HCT116 (cell line): ENCODE results near the gene CPSF4L. TPM values are rescaled to one million over a fixed set of nuclear protein-coding genes. Genes with fewer than 3 reads are reported as not detected.

Experiments used
- ATAC-seq: fragments of 200-7000 bp; cut with Tn5 transposase; 2 replicates; pipeline ENCODE4 v1.9.1; 2020; ENCODE audit warnings: mild to moderate bottlenecking, moderate library complexity
- BruUV-seq: library from RNA; stranded (reverse); fragments of 400-500 nt; replicated peaks from 2 replicates; lab custom pipeline; 2021; lab: Mats Ljungman, UMichigan
- CTCF ChIA-PET: fragments of 300-600 bp; sonication (Branson Sonifier 250); formaldehyde crosslinking; loops from one replicate; lab custom pipeline; 2021; ENCODE audit warnings: antibody characterized with exemption; lab: Charles Lee
- POLR2A ChIA-PET: fragments of 300-600, 350-600 bp; sonication (Branson Sonifier 250); formaldehyde crosslinking; loops from one replicate; lab custom pipeline; 2021; ENCODE audit warnings: antibody characterized with exemption; lab: Charles Lee
- RAD21 ChIA-PET, 2 experiments: fragments of 300-600 bp; sonication (Branson Sonifier 250); formaldehyde crosslinking; loops; one replicate each; lab custom pipeline; 2023; ENCODE audit warnings: low total read pairs in 2 of 2; ENCODE audit not compliant: uncharacterized antibody in 2 of 2, unreplicated experiment in 2 of 2, low non-redundant PET in 1 of 2; lab: Charles Lee
- DNase-seq: peaks from one replicate; pipeline ENCODE4 v3.0.0-alpha.2; 2010; ENCODE audit warnings: low read depth, low spot score
- H2AFZ ChIP-seq: fragments of 200-600 bp; shearing (Covaris generic), sonication (generic); 2 replicates; pipeline ENCODE4 v1.6.1; 2017; ENCODE audit warnings: low read depth, mixed run types, mixed read lengths, antibody characterized with exemption, low read length; ENCODE audit not compliant: poor library complexity, severe bottlenecking
- H3K27ac ChIP-seq: 2 replicates; pipeline ENCODE4 v1.5.1; 2012; ENCODE audit warnings: low read depth, low read length
- H3K27me3 ChIP-seq: fragments of 200-600 bp; sonication (generic); 2 replicates; pipeline ENCODE4 v1.6.1; 2016; ENCODE audit warnings: mixed run types, low read length, mixed read lengths; ENCODE audit not compliant: insufficient read depth
- H3K36me3 ChIP-seq, 2 experiments: fragments of 200-500 bp in 1 of 2; fragments of 200-600 bp in 1 of 2; sonication (Bioruptor generic) in 1 of 2; sonication (generic) in 1 of 2; 2 replicates each; pipeline versions ENCODE4 v1.5.1 to v1.6.1; 2014 to 2016; ENCODE audit warnings: low read length in 2 of 2, inconsistent platforms in 1 of 2, mixed read lengths in 1 of 2, mixed run types in 1 of 2; ENCODE audit not compliant: insufficient read depth in 2 of 2, control insufficient read depth in 1 of 2
- H3K4me1 ChIP-seq, 2 experiments: fragments of 200-600 bp in 1 of 2; sonication (generic) in 1 of 2; 2 replicates each; pipeline versions ENCODE4 v1.5.1 to v1.6.1; 2012 to 2017; ENCODE audit warnings: low read length in 2 of 2, inconsistent platforms in 1 of 2, mild to moderate bottlenecking in 1 of 2, mixed read lengths in 1 of 2, mixed run types in 1 of 2, moderate library complexity in 1 of 2; ENCODE audit not compliant: insufficient read depth in 2 of 2, control insufficient read depth in 1 of 2
- H3K4me2 ChIP-seq: fragments of 200-600 bp; sonication (generic); 2 replicates; pipeline ENCODE4 v1.6.1; 2017; ENCODE audit warnings: mixed run types, low read length, mixed read lengths
- H3K4me3 ChIP-seq, 2 experiments: fragments of 200-600 bp in 1 of 2; sonication (generic) in 1 of 2; replicated peaks in 1 of 2; 2 replicates each; pipeline ENCODE4 v1.5.1; 2011 to 2016; ENCODE audit warnings: low read length in 2 of 2, control low read depth in 1 of 2, low read depth in 1 of 2, mild to moderate bottlenecking in 1 of 2, mixed read lengths in 1 of 2, mixed run types in 1 of 2
- H3K79me2 ChIP-seq: fragments of 200-600 bp; sonication (generic); 2 replicates; pipeline ENCODE4 v1.6.1; 2017; ENCODE audit warnings: mild to moderate bottlenecking, mixed run types, low read length, moderate library complexity, mixed read lengths; ENCODE audit not compliant: insufficient read depth
- H3K9ac ChIP-seq: fragments of 200-600 bp; sonication (generic); 2 replicates; pipeline ENCODE4 v1.6.1; 2016; ENCODE audit warnings: low read length, mixed read lengths
- H3K9me2 ChIP-seq: fragments of 200-600 bp; sonication (generic), shearing (Covaris generic); 2 replicates; pipeline ENCODE4 v1.6.1; 2017; ENCODE audit warnings: mixed run types, mild to moderate bottlenecking, moderate library complexity; ENCODE audit not compliant: insufficient read depth
- H3K9me3 ChIP-seq, 2 experiments: fragments of 200-500 bp in 1 of 2; fragments of 200-600 bp in 1 of 2; sonication (Bioruptor generic) in 1 of 2; sonication (generic) in 1 of 2; 2 replicates each; pipeline ENCODE4 v1.6.1; 2014 to 2017; ENCODE audit warnings: low read length in 2 of 2, mixed read lengths in 2 of 2, inconsistent platforms in 1 of 2, low read depth in 1 of 2, mild to moderate bottlenecking in 1 of 2, mixed run types in 1 of 2, moderate library complexity in 1 of 2; ENCODE audit not compliant: control insufficient read depth in 1 of 2, insufficient read depth in 1 of 2
- H4K20me1 ChIP-seq: fragments of 200-600 bp; sonication (generic), shearing (Covaris generic); 2 replicates; pipeline ENCODE4 v1.6.1; 2017; ENCODE audit warnings: mixed run types, mild to moderate bottlenecking, moderate library complexity; ENCODE audit not compliant: insufficient read depth
- CEBPB ChIP-seq: IDR thresholded peaks from 2 replicates; pipeline ENCODE4 v1.6.1; 2012; ENCODE audit warnings: low read depth
- ELF1 ChIP-seq: IDR thresholded peaks from 2 replicates; pipeline ENCODE4 v1.6.1; 2012; ENCODE audit warnings: low read depth, borderline replicate concordance
- EZH2 ChIP-seq: fragments of 200-600 bp; sonication (generic); IDR thresholded peaks from 2 replicates; pipeline ENCODE4 v1.6.1; 2017; ENCODE audit warnings: antibody characterized with exemption, mixed run types
- FOSL1 ChIP-seq: IDR thresholded peaks from 2 replicates; pipeline ENCODE4 v1.6.1; 2012; ENCODE audit warnings: low read depth
- JUND ChIP-seq: IDR thresholded peaks from 2 replicates; pipeline ENCODE4 v1.6.1; 2012
- SIN3A ChIP-seq: IDR thresholded peaks from 2 replicates; pipeline ENCODE4 v1.6.1; 2012; ENCODE audit warnings: low read depth
- YY1 ChIP-seq: IDR thresholded peaks from 2 replicates; pipeline ENCODE4 v1.6.1; 2011; ENCODE audit warnings: low read length, low read depth, moderate library complexity, mild to moderate bottlenecking; ENCODE audit not compliant: insufficient replicate concordance; ENCODE audit errors: extremely low read depth
- ZFX ChIP-seq: fragments of 450-650 bp; IDR thresholded peaks from 2 replicates; pipeline ENCODE4 v1.6.1; 2017
- ZNF274 ChIP-seq: fragments of 200-500 bp; sonication (Bioruptor generic); IDR thresholded peaks from 2 replicates; pipeline ENCODE4 v1.6.1; 2014; ENCODE audit warnings: mild to moderate bottlenecking, low read depth, low read length, inconsistent platforms
- intact Hi-C: fragments of 100-400 bp; cut with micrococcal nuclease; formaldehyde crosslinking; loops from 2 replicates; pipeline ENCODE4 v1.10.0; 2022
- total RNA-seq: library from RNA; stranded (reverse); gene quantifications from one replicate; pipeline ENCODE4 v1.2.1, GENCODE V29; 2021; ENCODE audit not compliant: unreplicated experiment
- TF ChIP-seq, protein P1 (sequence below), 3 experiments: fragments of 200-600 bp in 1 of 3; sonication (generic) in 1 of 3; IDR thresholded peaks in 2 of 3; conservative IDR thresholded peaks in 1 of 3; 2 replicates each; pipeline ENCODE4 v1.5.1; 2012 to 2017; ENCODE audit warnings: low read depth in 2 of 3, low read length in 2 of 3, antibody characterized with exemption in 1 of 3, borderline replicate concordance in 1 of 3, control low read depth in 1 of 3, mild to moderate bottlenecking in 1 of 3, mixed read lengths in 1 of 3, mixed run types in 1 of 3, moderate library complexity in 1 of 3; ENCODE audit not compliant: insufficient read depth in 1 of 3
- TF ChIP-seq, protein P2 (sequence below): IDR thresholded peaks from 2 replicates; pipeline ENCODE4 v1.6.1; 2012
- TF ChIP-seq, protein P3 (sequence below): IDR thresholded peaks from 2 replicates; pipeline ENCODE4 v1.6.1; 2012; ENCODE audit warnings: low read depth
- TF ChIP-seq, protein P4 (sequence below): IDR thresholded peaks from 2 replicates; pipeline ENCODE4 v1.6.1; 2012

CPSF4L gene
- total RNA-seq, 1 experiment from 2014 or later: not detected

DNA sequence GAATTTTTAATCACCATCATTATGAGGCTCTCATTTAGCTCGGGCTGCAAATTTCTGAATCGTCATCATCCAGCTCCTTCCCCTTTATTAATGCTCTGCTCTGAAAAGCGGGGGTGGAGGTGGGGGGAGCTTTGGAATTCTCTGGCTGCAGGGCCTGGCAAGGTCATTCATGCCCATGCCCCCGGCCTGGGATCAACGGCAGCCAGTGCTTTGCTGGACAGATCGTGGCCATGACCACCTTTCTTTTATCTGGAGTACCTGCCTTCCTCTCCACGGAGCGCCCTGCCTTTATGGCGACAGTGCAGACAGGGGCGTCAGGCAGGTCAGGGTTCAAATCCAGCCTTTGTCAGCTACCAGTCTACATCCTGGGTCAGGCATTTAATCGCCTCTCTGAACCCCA is 5.1 kb upstream of the CPSF4L start:
- Histone ChIP-seq H3K9me2 (no peaks in the 10 kb centered on the region), H3K27me3 (no peaks in the 10 kb centered on the region), H2AFZ (no peak overlapping the region), H3K36me3 (no peaks in the 10 kb centered on the region), H3K4me3 (no peak overlapping the region), H3K4me1 (peaks cover 2 to 11% of the 10 kb centered on the region in 2 experiments; a peak in 2 of 4 replicates), H3K27ac (no peak overlapping the region), H3K9me3 (no peaks in the 10 kb centered on the region), H3K79me2 (no peaks in the 10 kb centered on the region), H4K20me1 (no peaks in the 10 kb centered on the region), H3K4me2 (no peak overlapping the region), H3K9ac (no peak overlapping the region)
- RAD21 ChIA-PET: no interaction called here
- POLR2A ChIA-PET: interaction anchor here (1.0 kb wide), 1 partner anchor 42 kb away, joined by 3 read pairs; no protein-coding TSS in a partner anchor
- intact Hi-C loops: no loop called here
- CTCF ChIA-PET: interaction anchor here (1.0 to 4.2 kb wide), 2 partner anchors 14 to 103 kb away, joined by 3 to 17 read pairs; no protein-coding TSS in a partner anchor
- ATAC-seq (no peak), DNase-seq (no peak)
- TF ChIP-seq, protein P1, sequence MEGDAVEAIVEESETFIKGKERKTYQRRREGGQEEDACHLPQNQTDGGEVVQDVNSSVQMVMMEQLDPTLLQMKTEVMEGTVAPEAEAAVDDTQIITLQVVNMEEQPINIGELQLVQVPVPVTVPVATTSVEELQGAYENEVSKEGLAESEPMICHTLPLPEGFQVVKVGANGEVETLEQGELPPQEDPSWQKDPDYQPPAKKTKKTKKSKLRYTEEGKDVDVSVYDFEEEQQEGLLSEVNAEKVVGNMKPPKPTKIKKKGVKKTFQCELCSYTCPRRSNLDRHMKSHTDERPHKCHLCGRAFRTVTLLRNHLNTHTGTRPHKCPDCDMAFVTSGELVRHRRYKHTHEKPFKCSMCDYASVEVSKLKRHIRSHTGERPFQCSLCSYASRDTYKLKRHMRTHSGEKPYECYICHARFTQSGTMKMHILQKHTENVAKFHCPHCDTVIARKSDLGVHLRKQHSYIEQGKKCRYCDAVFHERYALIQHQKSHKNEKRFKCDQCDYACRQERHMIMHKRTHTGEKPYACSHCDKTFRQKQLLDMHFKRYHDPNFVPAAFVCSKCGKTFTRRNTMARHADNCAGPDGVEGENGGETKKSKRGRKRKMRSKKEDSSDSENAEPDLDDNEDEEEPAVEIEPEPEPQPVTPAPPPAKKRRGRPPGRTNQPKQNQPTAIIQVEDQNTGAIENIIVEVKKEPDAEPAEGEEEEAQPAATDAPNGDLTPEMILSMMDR (IDR thresholded peaks at IDR 0.05 in 2 of 3, conservative IDR thresholded peaks at IDR 0.05 in 1 of 3; ENCODE audit: borderline replicate concordance in 1 of 3, insufficient read depth in 1 of 3, low read depth in 2 of 3, low read length in 2 of 3): no peak
- TF ChIP-seq ZNF274: no peak
- TF ChIP-seq EZH2: no peak
- no peak for TF ChIP-seq JUND
- no peak for TF ChIP-seq CEBPB
- TF ChIP-seq, protein P2, sequence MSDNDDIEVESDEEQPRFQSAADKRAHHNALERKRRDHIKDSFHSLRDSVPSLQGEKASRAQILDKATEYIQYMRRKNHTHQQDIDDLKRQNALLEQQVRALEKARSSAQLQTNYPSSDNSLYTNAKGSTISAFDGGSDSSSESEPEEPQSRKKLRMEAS: no peak
- no peak for TF ChIP-seq SIN3A
- TF ChIP-seq ZFX: no peak
- TF ChIP-seq, protein P3, sequence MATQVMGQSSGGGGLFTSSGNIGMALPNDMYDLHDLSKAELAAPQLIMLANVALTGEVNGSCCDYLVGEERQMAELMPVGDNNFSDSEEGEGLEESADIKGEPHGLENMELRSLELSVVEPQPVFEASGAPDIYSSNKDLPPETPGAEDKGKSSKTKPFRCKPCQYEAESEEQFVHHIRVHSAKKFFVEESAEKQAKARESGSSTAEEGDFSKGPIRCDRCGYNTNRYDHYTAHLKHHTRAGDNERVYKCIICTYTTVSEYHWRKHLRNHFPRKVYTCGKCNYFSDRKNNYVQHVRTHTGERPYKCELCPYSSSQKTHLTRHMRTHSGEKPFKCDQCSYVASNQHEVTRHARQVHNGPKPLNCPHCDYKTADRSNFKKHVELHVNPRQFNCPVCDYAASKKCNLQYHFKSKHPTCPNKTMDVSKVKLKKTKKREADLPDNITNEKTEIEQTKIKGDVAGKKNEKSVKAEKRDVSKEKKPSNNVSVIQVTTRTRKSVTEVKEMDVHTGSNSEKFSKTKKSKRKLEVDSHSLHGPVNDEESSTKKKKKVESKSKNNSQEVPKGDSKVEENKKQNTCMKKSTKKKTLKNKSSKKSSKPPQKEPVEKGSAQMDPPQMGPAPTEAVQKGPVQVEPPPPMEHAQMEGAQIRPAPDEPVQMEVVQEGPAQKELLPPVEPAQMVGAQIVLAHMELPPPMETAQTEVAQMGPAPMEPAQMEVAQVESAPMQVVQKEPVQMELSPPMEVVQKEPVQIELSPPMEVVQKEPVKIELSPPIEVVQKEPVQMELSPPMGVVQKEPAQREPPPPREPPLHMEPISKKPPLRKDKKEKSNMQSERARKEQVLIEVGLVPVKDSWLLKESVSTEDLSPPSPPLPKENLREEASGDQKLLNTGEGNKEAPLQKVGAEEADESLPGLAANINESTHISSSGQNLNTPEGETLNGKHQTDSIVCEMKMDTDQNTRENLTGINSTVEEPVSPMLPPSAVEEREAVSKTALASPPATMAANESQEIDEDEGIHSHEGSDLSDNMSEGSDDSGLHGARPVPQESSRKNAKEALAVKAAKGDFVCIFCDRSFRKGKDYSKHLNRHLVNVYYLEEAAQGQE: no peak
- no peak for TF ChIP-seq ELF1
- no peak for TF ChIP-seq YY1
- TF ChIP-seq FOSL1: no peak
- TF ChIP-seq, protein P4, sequence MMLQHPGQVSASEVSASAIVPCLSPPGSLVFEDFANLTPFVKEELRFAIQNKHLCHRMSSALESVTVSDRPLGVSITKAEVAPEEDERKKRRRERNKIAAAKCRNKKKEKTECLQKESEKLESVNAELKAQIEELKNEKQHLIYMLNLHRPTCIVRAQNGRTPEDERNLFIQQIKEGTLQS: no peak
- BruUV-seq: no TSS peak
